HEK293 (cell line): Measurements from ENCODE around the gene TTLL10.
A peak's percentile ranks its signal among the peaks of the same experiment; 100 is the strongest.

Experiments used
- CTCF ChIA-PET: fragments of 350-600 bp; formaldehyde crosslinking; extraction: SDS; loops from one replicate; lab custom pipeline; 2021; ENCODE audit warnings: antibody characterized with exemption; lab: Yijun Ruan, JAX
- POLR2A ChIA-PET: fragments of 300-600 bp; formaldehyde crosslinking; extraction: SDS; loops from one replicate; lab custom pipeline; 2020; ENCODE audit warnings: antibody characterized with exemption, inconsistent platforms; lab: Yijun Ruan, JAX
- H3K27ac ChIP-seq: fragments of 200-500 bp; sonication (Bioruptor generic); 2 replicates; pipeline ENCODE4 v1.5.1; 2014; ENCODE audit warnings: low read depth, low read length, control low read depth, inconsistent platforms; ENCODE audit errors: extremely low read depth
- H3K36me3 ChIP-seq, 2 experiments: fragments of 200-500 bp in 1 of 2; sonication (Bioruptor generic) in 1 of 2; 1 replicate in 1 of 2; 2 replicates in 1 of 2; pipeline ENCODE4 v1.5.1; 2014 to 2017; ENCODE audit warnings: inconsistent platforms in 2 of 2, low read length in 2 of 2; ENCODE audit not compliant: control insufficient read depth in 2 of 2, insufficient read depth in 1 of 2
- H3K4me1 ChIP-seq: fragments of 200-500 bp; sonication (Bioruptor generic); 2 replicates; pipeline ENCODE4 v1.5.1; 2014; ENCODE audit warnings: mild to moderate bottlenecking, low read length, inconsistent platforms; ENCODE audit not compliant: control insufficient read depth, insufficient read depth
- H3K4me3 ChIP-seq: 2 replicates; pipeline ENCODE4 v1.5.1; 2011; ENCODE audit warnings: low read depth, mild to moderate bottlenecking, control low read depth, low read length, moderate library complexity
- H3K9me3 ChIP-seq: fragments of 200-500 bp; sonication (Bioruptor generic); 2 replicates; pipeline ENCODE4 v1.5.1; 2014; ENCODE audit warnings: low read depth, low read length, inconsistent platforms; ENCODE audit not compliant: control insufficient read depth, insufficient read depth
- BCL11A ChIP-seq: fragments of 450-650 bp; formaldehyde crosslinking; IDR thresholded peaks from 2 replicates; pipeline ENCODE4 v1.5.1; 2016; ENCODE audit warnings: low read depth, missing biosample characterization, missing genetic modification characterization
- BCL11B ChIP-seq: fragments of 450-650 bp; formaldehyde crosslinking; IDR thresholded peaks from 2 replicates; pipeline ENCODE4 v1.5.1; 2016; ENCODE audit warnings: low read depth, missing biosample characterization, missing genetic modification characterization
- GLIS1 ChIP-seq: fragments of 450-650 bp; formaldehyde crosslinking; IDR thresholded peaks from 2 replicates; pipeline ENCODE4 v1.5.1; 2016; ENCODE audit warnings: missing biosample characterization, missing genetic modification characterization
- GLIS2 ChIP-seq: fragments of 450-650 bp; formaldehyde crosslinking; IDR thresholded peaks from 2 replicates; pipeline ENCODE4 v1.5.1; 2016; ENCODE audit warnings: missing biosample characterization, missing genetic modification characterization
- KLF8 ChIP-seq: fragments of 450-650 bp; formaldehyde crosslinking; IDR thresholded peaks from 2 replicates; pipeline ENCODE4 v1.5.1; 2016; ENCODE audit warnings: missing biosample characterization, missing genetic modification characterization
- OVOL3 ChIP-seq: fragments of 450-650 bp; formaldehyde crosslinking; IDR thresholded peaks from 2 replicates; pipeline ENCODE4 v1.5.1; 2016; ENCODE audit warnings: missing biosample characterization, missing genetic modification characterization
- ZBTB7A ChIP-seq: fragments of 450-650 bp; formaldehyde crosslinking; IDR thresholded peaks from 2 replicates; pipeline ENCODE4 v1.5.1; 2016; ENCODE audit warnings: low read depth, missing biosample characterization, missing genetic modification characterization
- ZBTB8A ChIP-seq: fragments of 450-650 bp; formaldehyde crosslinking; IDR thresholded peaks from 2 replicates; pipeline ENCODE4 v1.5.1; 2016; ENCODE audit warnings: missing biosample characterization, missing genetic modification characterization
- ZNF140 ChIP-seq: fragments of 450-650 bp; formaldehyde crosslinking; IDR thresholded peaks from 2 replicates; pipeline ENCODE4 v1.5.1; 2016; ENCODE audit warnings: missing biosample characterization, missing genetic modification characterization
- ZNF530 ChIP-seq: fragments of 450-650 bp; formaldehyde crosslinking; IDR thresholded peaks from 2 replicates; pipeline ENCODE4 v1.5.1; 2016; ENCODE audit warnings: low read depth, missing biosample characterization, missing genetic modification characterization
- ZNF544 ChIP-seq: fragments of 450-650 bp; formaldehyde crosslinking; IDR thresholded peaks from 2 replicates; pipeline ENCODE4 v1.5.0; 2017; ENCODE audit warnings: missing biosample characterization, missing genetic modification characterization
- ZNF600 ChIP-seq: fragments of 450-650 bp; formaldehyde crosslinking; IDR thresholded peaks from 2 replicates; pipeline ENCODE4 v1.5.1; 2016; ENCODE audit warnings: missing biosample characterization, missing genetic modification characterization
- ZNF777 ChIP-seq: fragments of 450-650 bp; formaldehyde crosslinking; IDR thresholded peaks from 2 replicates; pipeline ENCODE4 v1.5.1; 2017; ENCODE audit warnings: missing biosample characterization, missing genetic modification characterization, borderline replicate concordance
- ZNF792 ChIP-seq: fragments of 450-650 bp; formaldehyde crosslinking; IDR thresholded peaks from 2 replicates; pipeline ENCODE4 v1.5.1; 2016; ENCODE audit warnings: missing biosample characterization, missing genetic modification characterization
- TF ChIP-seq, protein P1 (sequence below): fragments of 450-650 bp; formaldehyde crosslinking; IDR thresholded peaks from 2 replicates; pipeline ENCODE4 v1.5.1; 2016; ENCODE audit warnings: missing biosample characterization, missing genetic modification characterization
- TF ChIP-seq, protein P2 (sequence below): fragments of 450-650 bp; formaldehyde crosslinking; IDR thresholded peaks from 2 replicates; pipeline ENCODE4 v1.5.1; 2016; ENCODE audit warnings: missing biosample characterization, missing genetic modification characterization
- TF ChIP-seq, protein P3 (sequence below): fragments of 450-650 bp; formaldehyde crosslinking; IDR thresholded peaks from 2 replicates; pipeline ENCODE4 v1.5.1; 2016; ENCODE audit warnings: missing biosample characterization, missing genetic modification characterization

TTLL10 gene

DNA sequence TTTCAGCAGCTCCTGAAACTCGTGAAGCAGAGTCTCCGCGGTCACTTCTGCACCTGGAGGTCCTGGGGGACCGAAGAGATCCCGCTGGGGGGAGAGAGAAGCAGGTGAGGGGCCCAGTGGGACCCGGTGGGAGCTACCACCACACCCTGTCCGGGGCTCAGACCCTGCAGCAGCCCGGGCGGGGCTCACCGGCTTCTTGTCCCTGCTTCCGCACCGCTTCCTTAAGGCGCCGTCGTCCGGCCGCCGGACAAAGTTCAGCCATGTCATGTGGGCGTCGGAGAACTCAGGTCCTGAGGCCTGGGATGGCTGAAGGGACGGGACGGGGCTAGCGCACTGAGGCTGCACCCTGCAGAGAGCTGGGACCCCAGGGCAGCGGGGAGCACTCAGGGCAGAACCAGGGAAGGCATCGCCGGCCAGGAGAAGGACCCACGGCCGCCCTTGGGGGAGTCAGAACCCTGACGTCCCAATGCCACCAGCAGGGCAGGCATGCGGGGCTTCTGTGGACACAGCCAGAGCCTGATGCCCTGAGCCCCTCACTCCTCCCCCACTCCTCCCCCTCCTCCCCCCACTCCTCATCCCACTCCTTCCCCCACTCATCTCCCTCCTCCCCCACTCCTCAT is 70.6 kb downstream of the TTLL10 start:
- CTCF ChIA-PET = interaction anchor here (0.6 kb wide), 1 partner anchor 56 kb away, joined by 4 read pairs; no protein-coding TSS in a partner anchor

DNA sequence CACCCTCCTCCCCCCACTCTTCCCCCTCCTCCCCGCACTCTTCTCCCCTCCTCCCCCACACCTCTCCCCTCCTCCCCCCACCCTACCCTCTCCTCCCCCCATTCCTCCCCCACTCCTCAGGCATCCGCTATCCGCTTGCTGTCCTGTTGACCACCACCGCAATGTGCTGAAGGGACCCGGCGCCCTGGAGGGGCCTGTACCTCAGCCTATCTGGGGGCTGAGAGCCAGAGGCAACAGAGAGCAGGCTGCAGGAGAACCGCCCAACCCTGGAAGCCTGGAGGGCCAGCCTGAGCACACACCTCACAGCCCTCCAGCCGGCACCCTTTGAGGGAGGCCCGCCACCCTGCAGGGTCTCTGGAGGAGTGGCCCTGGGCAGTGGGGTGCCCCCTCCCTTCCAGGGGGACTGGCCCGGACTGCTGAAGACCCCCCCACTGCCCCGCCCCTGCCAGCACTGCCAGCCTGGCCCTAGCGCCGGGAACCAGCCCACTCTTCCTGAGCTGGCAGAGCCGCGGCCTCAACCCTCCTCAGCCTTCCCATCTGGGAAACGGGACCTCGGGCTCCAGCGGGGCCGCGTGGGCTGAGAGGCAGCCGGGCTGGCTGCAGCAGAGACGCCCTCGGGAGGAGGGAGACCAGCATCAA is 71.6 kb downstream of the TTLL10 start:
- ChIA-PET CTCF (no interaction called here), POLR2A (no interaction called here)
- TF ChIP-seq GLIS1 (tag by site-specific recombination) = 0 out of 2 replicates have a peak, but pooled peaks have one; percentile 15
- TF ChIP-seq ZBTB8A = peak; percentile 23; the same call in 1 of the 2 replicates
- TF ChIP-seq ZNF792 (tag by site-specific recombination) = no peak
- TF ChIP-seq, protein P1, sequence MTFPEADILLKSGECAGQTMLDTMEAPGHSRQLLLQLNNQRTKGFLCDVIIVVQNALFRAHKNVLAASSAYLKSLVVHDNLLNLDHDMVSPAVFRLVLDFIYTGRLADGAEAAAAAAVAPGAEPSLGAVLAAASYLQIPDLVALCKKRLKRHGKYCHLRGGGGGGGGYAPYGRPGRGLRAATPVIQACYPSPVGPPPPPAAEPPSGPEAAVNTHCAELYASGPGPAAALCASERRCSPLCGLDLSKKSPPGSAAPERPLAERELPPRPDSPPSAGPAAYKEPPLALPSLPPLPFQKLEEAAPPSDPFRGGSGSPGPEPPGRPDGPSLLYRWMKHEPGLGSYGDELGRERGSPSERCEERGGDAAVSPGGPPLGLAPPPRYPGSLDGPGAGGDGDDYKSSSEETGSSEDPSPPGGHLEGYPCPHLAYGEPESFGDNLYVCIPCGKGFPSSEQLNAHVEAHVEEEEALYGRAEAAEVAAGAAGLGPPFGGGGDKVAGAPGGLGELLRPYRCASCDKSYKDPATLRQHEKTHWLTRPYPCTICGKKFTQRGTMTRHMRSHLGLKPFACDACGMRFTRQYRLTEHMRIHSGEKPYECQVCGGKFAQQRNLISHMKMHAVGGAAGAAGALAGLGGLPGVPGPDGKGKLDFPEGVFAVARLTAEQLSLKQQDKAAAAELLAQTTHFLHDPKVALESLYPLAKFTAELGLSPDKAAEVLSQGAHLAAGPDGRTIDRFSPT = 0 out of 2 replicates have a peak, but pooled peaks have one; percentile 32
- peak; percentile 35; the same call in 1 of the 2 replicates for TF ChIP-seq GLIS2 (tag by site-specific recombination)
- TF ChIP-seq ZNF777 = no peak
- TF ChIP-seq KLF8 = 0 out of 2 replicates have a peak, but pooled peaks have one; percentile 19
- Histone ChIP-seq H3K4me1 (no peaks in the 10 kb centered on the region), H3K36me3 (no peaks in the 10 kb centered on the region), H3K9me3 (no peaks in the 10 kb centered on the region), H3K27ac (no peak overlapping the region), H3K4me3 (no peak overlapping the region)

More for the DNA sequence above, 70.6 kb downstream of the TTLL10 start:
- peak; percentile 70; the same call in 1 of the 2 replicates for TF ChIP-seq ZBTB7A (tag by site-specific recombination)
- TF ChIP-seq BCL11B (tag by site-specific recombination) = 0 out of 2 replicates have a peak, but pooled peaks have one; percentile 8
- TF ChIP-seq BCL11A (tag by site-specific recombination) = peak; percentile 12; the same call in 1 of the 2 replicates
- TF ChIP-seq ZNF140 (tag by site-specific recombination) = no peak
- TF ChIP-seq, protein P1 = peak; percentile 29
- TF ChIP-seq OVOL3 (tag by site-specific recombination) = no peak
- peak; percentile 75 for TF ChIP-seq ZNF600 (tag by site-specific recombination)
- no peak for TF ChIP-seq ZNF544 (tag by site-specific recombination)
- TF ChIP-seq, protein P2, sequence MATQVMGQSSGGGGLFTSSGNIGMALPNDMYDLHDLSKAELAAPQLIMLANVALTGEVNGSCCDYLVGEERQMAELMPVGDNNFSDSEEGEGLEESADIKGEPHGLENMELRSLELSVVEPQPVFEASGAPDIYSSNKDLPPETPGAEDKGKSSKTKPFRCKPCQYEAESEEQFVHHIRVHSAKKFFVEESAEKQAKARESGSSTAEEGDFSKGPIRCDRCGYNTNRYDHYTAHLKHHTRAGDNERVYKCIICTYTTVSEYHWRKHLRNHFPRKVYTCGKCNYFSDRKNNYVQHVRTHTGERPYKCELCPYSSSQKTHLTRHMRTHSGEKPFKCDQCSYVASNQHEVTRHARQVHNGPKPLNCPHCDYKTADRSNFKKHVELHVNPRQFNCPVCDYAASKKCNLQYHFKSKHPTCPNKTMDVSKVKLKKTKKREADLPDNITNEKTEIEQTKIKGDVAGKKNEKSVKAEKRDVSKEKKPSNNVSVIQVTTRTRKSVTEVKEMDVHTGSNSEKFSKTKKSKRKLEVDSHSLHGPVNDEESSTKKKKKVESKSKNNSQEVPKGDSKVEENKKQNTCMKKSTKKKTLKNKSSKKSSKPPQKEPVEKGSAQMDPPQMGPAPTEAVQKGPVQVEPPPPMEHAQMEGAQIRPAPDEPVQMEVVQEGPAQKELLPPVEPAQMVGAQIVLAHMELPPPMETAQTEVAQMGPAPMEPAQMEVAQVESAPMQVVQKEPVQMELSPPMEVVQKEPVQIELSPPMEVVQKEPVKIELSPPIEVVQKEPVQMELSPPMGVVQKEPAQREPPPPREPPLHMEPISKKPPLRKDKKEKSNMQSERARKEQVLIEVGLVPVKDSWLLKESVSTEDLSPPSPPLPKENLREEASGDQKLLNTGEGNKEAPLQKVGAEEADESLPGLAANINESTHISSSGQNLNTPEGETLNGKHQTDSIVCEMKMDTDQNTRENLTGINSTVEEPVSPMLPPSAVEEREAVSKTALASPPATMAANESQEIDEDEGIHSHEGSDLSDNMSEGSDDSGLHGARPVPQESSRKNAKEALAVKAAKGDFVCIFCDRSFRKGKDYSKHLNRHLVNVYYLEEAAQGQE (tag by site-specific recombination) = no peak
- TF ChIP-seq, protein P3, sequence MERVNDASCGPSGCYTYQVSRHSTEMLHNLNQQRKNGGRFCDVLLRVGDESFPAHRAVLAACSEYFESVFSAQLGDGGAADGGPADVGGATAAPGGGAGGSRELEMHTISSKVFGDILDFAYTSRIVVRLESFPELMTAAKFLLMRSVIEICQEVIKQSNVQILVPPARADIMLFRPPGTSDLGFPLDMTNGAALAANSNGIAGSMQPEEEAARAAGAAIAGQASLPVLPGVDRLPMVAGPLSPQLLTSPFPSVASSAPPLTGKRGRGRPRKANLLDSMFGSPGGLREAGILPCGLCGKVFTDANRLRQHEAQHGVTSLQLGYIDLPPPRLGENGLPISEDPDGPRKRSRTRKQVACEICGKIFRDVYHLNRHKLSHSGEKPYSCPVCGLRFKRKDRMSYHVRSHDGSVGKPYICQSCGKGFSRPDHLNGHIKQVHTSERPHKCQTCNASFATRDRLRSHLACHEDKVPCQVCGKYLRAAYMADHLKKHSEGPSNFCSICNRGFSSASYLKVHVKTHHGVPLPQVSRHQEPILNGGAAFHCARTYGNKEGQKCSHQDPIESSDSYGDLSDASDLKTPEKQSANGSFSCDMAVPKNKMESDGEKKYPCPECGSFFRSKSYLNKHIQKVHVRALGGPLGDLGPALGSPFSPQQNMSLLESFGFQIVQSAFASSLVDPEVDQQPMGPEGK (tag by site-specific recombination) = 0 out of 2 replicates have a peak, but pooled peaks have one; percentile 18
- TF ChIP-seq GLIS1 (tag by site-specific recombination) = peak; percentile 10; the same call in 1 of the 2 replicates
- TF ChIP-seq ZNF530 (tag by site-specific recombination) = no peak
- H3K27ac ChIP-seq = no peak overlapping the region
- no peaks in the 10 kb centered on the region for H3K9me3 ChIP-seq
- no peaks in the 10 kb centered on the region for H3K36me3 ChIP-seq
- POLR2A ChIA-PET = no interaction called here
- no peaks in the 10 kb centered on the region for H3K4me1 ChIP-seq
- H3K4me3 ChIP-seq = no peak overlapping the region
